GM12872 (cell line): ENCODE data around the gene DACT3.

ENCODE experiments used
- TF ChIP-seq, protein P1 (sequence below): IDR thresholded peaks from 3 replicates; pipeline ENCODE4 v1.5.1; 2011; ENCODE audit warnings: low read depth, mild to moderate bottlenecking, low read length, moderate library complexity; ENCODE audit not compliant: insufficient read depth

Gene DACT3

DNA sequence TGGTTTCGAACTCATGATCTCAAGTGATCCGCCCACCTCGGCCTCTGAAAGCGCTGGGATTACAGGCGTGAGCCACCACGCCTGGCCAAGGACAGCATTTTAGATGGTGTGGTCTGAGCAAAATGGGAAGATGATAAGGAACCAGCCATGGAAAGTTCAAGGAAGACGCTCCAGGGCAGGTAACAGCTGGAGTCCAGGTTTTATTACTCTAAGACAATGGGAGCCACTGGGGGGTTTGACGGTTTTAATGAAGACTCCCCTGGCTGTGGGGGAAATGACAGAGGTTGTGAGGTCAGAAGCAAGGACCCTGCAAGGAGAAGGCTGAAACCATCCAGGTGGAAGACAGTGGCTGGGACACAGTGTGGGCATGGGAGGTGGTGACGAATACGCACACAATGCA, 35.1 kb upstream of the DACT3 start:
- TF ChIP-seq, protein P1, sequence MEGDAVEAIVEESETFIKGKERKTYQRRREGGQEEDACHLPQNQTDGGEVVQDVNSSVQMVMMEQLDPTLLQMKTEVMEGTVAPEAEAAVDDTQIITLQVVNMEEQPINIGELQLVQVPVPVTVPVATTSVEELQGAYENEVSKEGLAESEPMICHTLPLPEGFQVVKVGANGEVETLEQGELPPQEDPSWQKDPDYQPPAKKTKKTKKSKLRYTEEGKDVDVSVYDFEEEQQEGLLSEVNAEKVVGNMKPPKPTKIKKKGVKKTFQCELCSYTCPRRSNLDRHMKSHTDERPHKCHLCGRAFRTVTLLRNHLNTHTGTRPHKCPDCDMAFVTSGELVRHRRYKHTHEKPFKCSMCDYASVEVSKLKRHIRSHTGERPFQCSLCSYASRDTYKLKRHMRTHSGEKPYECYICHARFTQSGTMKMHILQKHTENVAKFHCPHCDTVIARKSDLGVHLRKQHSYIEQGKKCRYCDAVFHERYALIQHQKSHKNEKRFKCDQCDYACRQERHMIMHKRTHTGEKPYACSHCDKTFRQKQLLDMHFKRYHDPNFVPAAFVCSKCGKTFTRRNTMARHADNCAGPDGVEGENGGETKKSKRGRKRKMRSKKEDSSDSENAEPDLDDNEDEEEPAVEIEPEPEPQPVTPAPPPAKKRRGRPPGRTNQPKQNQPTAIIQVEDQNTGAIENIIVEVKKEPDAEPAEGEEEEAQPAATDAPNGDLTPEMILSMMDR: no peak

DNA sequence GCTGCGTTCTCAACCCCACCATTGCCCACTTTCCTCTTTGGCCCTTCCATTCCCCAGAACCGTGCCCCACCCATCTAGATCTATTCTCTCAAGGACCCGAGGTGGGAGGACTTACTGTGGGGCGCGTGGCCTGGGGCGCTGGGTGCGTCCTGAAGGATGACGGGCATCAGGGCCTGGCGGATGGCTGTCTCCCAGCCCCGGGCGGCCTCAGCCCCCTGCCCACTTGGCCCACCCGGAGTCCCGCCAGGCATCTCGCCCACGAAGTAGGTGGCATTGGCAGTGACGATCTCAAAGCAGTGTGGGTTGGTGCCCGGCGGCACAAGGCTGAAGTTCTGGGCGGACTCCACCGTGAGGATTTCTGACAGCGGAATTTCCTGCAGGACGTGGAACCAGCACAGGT, 32.8 kb upstream of the DACT3 start:
- TF ChIP-seq, protein P1: no peak

DNA sequence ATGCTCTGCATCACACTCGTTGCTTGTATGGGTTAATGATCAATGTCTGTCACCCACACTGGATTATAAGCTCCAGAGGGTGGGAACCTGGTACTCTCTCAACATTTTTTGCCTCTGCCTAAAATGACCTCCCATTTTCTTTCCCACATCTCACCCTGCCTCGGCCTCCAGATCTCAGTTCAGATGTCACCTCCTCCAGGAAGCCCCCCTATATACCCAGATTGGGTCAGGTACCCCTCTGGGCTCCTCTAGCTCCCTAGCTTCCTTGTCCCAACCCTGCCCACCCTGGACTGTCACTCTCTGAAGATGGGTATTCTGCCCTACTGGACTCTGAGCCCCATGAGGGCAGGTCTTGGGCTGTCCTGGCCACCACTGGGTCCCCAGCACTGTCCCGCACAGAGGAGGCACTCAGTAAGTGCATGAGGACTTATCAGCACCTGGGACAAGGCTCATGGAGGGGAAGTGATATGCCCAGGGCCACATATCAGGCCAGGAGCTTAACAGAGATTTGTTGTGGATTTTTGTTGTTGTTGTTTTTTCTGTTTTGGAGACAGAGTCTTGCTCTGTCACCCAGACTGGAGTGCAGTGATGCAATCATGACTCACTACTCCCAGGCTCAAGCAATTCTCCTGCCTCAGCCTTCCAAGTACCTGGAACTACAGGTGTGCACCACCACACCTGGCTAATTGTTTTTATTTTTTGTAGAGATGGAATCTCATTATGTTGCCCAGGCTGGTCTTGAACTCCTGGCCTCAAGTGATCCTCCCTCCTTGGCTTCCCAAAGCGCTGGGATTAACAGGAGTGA, 32.1 kb upstream of the DACT3 start:
- TF ChIP-seq, protein P1: no peak

DNA sequence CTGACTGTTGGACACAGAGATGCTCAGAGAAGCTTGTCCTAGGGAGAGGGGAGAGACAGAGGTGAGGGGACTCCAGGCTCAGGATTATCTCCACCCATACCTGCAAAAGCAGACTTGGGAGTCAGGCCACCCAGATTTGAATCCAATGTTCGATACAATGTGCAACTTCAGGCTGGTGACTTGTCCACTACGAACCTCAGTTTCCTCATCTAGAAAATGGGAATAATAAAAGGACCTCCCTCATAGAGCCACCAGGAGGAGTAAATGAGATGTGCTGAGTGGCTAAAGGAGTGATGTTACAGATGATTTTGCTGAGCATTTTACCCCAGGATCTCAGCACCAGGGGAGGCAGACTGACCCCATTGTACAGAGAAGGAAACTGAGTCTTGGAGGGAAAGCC, 31.0 kb upstream of the DACT3 start:
- TF ChIP-seq, protein P1: no peak

DNA sequence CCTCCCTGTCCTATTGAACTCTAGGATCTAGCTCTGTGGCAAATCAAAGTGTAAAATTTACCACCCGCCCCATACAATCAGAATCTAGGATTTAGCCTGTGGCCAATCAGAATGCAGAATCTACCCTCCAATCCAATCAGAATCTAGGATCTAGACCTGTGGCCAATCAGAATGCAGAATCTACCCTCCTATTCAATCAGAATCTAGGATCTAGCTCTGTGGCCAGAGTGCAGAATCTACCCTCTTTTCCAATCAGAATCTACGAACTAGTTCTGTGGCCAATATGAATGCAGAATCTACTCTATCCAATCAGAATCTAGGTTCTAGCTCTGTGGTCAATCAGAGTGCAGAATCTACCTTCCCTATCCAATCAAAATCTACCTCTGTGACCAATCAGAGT, 30.1 kb upstream of the DACT3 start:
- TF ChIP-seq, protein P1: no peak

DNA sequence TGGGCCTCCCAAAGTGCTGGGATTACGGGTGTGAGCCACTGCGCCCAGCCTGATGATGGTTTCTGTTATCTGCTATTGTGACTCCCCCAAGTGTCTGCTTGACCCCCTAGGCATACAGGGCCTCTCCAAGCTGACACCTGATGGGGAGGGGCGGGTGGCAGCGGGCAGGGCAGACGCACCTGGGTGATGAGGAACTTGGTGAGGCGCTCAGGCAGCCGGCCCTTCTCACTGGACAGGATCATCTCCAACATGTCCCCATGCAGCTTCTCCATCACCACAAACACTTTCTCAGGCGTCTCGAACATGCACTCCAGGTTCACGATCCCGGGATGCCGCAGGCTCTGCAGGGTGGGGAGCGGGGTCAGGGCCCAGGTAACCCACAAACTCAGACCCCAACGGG, 28.4 kb upstream of the DACT3 start:
- TF ChIP-seq, protein P1: no peak

DNA sequence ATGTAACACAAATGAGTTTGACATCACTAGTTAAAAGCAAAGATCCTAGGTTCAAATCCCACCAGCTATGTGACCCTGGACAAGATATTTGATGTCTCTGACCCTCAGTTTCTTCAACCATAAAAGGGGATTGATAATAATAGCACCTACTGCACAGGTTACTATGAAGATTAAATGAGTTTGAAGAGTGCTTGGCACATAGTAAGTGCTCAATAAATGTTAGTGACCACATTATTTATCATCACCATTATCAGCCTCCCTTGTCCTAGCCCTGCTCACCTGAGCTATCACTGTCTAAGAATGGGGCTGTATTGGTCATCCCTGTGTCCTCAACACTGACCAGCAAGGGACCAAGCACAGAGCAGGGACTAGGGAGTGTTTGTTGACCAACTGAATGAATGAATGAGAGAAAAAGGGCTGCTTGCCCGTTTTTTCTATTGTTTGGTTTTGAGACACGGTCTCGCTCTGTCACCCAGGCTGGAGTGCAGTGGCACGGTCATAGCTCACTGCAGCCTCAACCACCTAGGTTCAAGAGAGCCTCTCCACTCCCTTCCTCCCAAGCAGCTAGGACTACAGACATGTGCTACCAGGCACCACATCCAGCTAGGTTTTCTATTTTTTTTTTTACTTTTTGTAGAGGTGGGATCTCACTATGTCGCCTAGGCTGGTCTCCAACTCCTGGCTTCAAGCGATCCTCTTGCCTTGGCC, 26.6 kb upstream of the DACT3 start:
- TF ChIP-seq, protein P1: no peak
